Right lobe of liver (tissue), 6 donors: ENCODE results near the gene IRAK1. TPM values are rescaled to one million over a fixed set of nuclear protein-coding genes. Genes with fewer than 3 reads are reported as not detected.

Source experiments
- ATAC-seq, 4 donors: fragments of 200-7000 bp; cut with Tn5 transposase; one replicate each; pipeline ENCODE4 v1.9.1; 2020; ENCODE audit warnings: mild to moderate bottlenecking in 4 of 4, moderate library complexity in 4 of 4
- DNase-seq, 3 donors: peaks; one replicate each; pipeline ENCODE4 v3.0.0-alpha.2; 2020
- H3K27ac ChIP-seq, 3 donors: fragments of 200-600 bp; one replicate each; pipeline ENCODE4 v1.8.0; 2022
- H3K27me3 ChIP-seq, 2 donors: fragments of 200-600 bp; one replicate each; pipeline ENCODE4 v1.8.0; 2022
- H3K36me3 ChIP-seq, 4 donors: fragments of 200-600 bp; sonication (generic) in 1 of 4; one replicate each; pipeline versions ENCODE4 v1.5.1 to v1.8.0; 2017 to 2022; ENCODE audit warnings: control low read depth in 1 of 4
- H3K4me1 ChIP-seq, 4 donors: fragments of 200-600 bp; sonication (generic) in 1 of 4; one replicate each; pipeline versions ENCODE4 v1.5.1 to v1.8.0; 2017 to 2022; ENCODE audit warnings: control low read depth in 1 of 4
- H3K4me3 ChIP-seq, 3 donors: fragments of 200-600 bp; one replicate each; pipeline ENCODE4 v1.8.0; 2022
- H3K9me3 ChIP-seq, 4 donors: fragments of 200-600 bp; sonication (generic) in 1 of 4; one replicate each; pipeline versions ENCODE4 v1.5.1 to v1.8.0; 2017 to 2022; ENCODE audit warnings: control low read depth in 1 of 4
- POLR2A ChIP-seq: fragments of 450-650 bp; IDR thresholded peaks from one replicate; pipeline ENCODE4 v1.6.1; 2017; ENCODE audit warnings: antibody characterized with exemption, mild to moderate bottlenecking
- WGBS: methylation state at CpG from one replicate; pipeline ENCODE4 v1.1.6; 2018; ENCODE audit warnings: low coverage, low lambda C conversion rate; ENCODE audit not compliant: insufficient coverage; ENCODE audit errors: missing lambda C conversion rate; 5-methylcytosine and 5-hydroxymethylcytosine counted together
- intact Hi-C, 2 donors: fragments of 100-400 bp; cut with DNase I; formaldehyde crosslinking; loops; one replicate each; pipeline versions ENCODE4 v1.11.2 to v1.14.1; 2022
- total RNA-seq, 6 experiments: library from RNA; depleted of rRNA in 2 of 6; stranded (reverse); fragments of >200 nt in 2 of 6; fragmentation: NEBNext Ultra II Directional in 3 of 6; extraction: Animal tissue kit (Norgen Biotek cat#: 25700) in 3 of 6; gene quantifications; one replicate each; pipeline versions ENCODE4 v1.1.0 to v1.2.4, GENCODE V29; 2016 to 2023
- TF ChIP-seq, protein P1 (sequence below), 4 donors: fragments of 200-600 bp in 3 of 4; fragments of 450-650 bp in 1 of 4; IDR thresholded peaks; one replicate each; pipeline versions ENCODE4 v1.5.1 to v1.8.0; 2016 to 2022; ENCODE audit warnings: antibody characterized with exemption in 4 of 4, mild to moderate bottlenecking in 2 of 4
- donor health status: DM: no; HTN: yes; CAD: no.
- donor health status: DM: no; HTN: no; CAD: no.
- donor health status: DM: no; HTN: no; CAD: no.
- donor health status: DM: no; HTN: yes; CAD: no.
- donor health status: DM: no; HTN: yes; CAD: no.

IRAK1 gene
- total RNA-seq, 6 experiments from 2014 or later, result 27.4 to 77.7 (median 41.4) TPM

DNA sequence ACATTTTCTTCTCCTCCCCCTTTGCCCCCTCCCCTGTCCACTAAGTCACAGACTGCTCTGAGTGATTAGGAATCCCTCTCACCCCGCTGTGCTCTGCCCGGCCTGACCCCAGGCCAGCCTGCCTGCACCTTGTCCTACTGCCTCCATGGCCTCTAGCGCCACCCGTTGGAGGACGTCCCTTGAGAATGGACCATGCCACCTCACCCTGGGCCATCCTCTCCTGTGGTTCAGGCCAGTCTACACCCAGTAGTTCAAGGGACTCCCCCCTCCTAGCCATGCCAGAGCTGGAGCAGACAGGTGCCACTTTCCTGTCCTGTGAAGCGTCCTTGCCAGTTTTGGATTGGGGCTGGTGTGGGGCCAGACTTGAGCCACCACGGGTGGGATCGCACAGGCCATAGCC lies 9.7 kb upstream of the IRAK1 start:
- intact Hi-C loops, result no loop called here
- Histone ChIP-seq H3K9me3 (no peaks in the 10 kb centered on the region), H3K4me1 (peaks cover 0 to 4% (median 0%) of the 10 kb centered on the region in 4 donors), H3K27me3 (no peaks in the 10 kb centered on the region), H3K27ac (no peak overlapping the region), H3K36me3 (peaks cover 0 to 7% (median 1%) of the 10 kb centered on the region in 4 donors), H3K4me3 (no peak overlapping the region)
- TF ChIP-seq, protein P1, sequence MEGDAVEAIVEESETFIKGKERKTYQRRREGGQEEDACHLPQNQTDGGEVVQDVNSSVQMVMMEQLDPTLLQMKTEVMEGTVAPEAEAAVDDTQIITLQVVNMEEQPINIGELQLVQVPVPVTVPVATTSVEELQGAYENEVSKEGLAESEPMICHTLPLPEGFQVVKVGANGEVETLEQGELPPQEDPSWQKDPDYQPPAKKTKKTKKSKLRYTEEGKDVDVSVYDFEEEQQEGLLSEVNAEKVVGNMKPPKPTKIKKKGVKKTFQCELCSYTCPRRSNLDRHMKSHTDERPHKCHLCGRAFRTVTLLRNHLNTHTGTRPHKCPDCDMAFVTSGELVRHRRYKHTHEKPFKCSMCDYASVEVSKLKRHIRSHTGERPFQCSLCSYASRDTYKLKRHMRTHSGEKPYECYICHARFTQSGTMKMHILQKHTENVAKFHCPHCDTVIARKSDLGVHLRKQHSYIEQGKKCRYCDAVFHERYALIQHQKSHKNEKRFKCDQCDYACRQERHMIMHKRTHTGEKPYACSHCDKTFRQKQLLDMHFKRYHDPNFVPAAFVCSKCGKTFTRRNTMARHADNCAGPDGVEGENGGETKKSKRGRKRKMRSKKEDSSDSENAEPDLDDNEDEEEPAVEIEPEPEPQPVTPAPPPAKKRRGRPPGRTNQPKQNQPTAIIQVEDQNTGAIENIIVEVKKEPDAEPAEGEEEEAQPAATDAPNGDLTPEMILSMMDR (IDR thresholded peaks at IDR 0.05), result no peak
- TF ChIP-seq POLR2A, result no peak
- 70% methylated on average over 5 of the region's 8 CpGs for WGBS
- ATAC-seq, result peak in 1 of 4 donors; percentile 12
- no peak for DNase-seq

DNA sequence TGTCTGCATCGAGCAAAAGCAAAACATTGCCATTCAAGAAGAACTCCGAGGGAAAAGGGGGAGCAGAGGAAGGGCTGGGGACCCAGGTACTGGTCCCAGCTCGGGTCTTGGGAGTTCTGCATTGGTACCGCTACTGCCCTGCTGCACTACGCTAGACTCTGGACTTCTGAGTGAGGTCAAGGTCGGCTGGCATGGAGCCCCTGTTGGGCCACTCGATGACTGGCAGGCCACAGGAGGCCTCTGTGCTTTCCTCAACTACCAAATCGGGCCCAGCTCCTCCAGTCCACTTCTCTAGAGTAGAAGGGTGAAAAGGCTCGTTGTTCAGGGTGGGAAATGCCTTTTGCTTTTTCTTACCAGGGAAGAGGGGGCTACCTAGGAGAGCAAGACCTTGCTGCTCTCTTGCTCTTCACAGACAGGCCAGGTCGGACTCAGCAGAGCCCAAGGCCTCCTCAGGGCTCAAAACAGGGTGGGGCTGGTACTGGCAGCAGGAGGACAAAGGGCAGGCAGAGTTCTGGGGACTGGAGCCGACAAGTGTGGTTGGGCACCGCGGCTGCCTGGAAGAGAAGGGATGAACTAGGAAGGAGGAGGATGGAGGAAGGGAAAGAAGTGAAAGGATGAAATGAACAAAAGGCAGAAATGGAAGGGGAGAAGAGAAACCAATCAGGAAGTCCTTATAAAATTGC lies 8.9 kb upstream of the IRAK1 start:
- Histone ChIP-seq H3K4me1 (peaks cover 0 to 4% (median 0%) of the 10 kb centered on the region in 4 donors), H3K27ac (no peak overlapping the region), H3K36me3 (peaks cover 0 to 7% (median under 1%) of the 10 kb centered on the region in 4 donors), H3K27me3 (no peaks in the 10 kb centered on the region), H3K4me3 (no peak overlapping the region), H3K9me3 (no peaks in the 10 kb centered on the region)
- intact Hi-C loops, result no loop called here
- WGBS, result 46% methylated on average over 10 of the region's 13 CpGs
- ATAC-seq (peak; percentile 27 to 55 (median 42)), DNase-seq (no peak)
- TF ChIP-seq POLR2A, result no peak
- TF ChIP-seq, protein P1 (IDR thresholded peaks at IDR 0.05), result no peak

DNA sequence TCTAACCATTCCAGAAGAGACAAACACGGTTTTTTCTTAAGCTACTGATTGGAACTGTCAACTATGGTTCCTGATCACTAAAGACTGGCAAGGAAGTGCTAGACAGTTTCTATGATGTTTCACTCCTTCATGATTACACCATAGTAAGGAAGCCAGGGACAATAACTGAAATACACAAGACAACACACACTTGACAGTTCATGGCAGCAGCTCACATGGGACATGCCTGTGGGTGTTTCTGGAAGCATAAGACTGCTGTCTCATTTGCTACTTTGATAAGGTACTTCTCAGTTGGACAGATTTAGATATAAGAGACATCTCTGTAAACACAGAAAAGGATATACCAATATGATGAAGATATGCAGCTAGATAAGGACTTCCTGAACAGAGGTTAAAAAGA lies 8.3 kb upstream of the IRAK1 start:
- no peak for DNase-seq
- Histone ChIP-seq H3K9me3 (no peaks in the 10 kb centered on the region), H3K27ac (no peak overlapping the region), H3K27me3 (no peaks in the 10 kb centered on the region), H3K36me3 (peaks cover 0 to 7% (median 0%) of the 10 kb centered on the region in 4 donors), H3K4me1 (peaks cover 0 to 4% (median 1%) of the 10 kb centered on the region in 4 donors), H3K4me3 (no peak overlapping the region)
- 11% methylated on average over 1 of the region's 1 CpG for WGBS
- intact Hi-C loops, result no loop called here
- no peak for ATAC-seq
- TF ChIP-seq, protein P1 (IDR thresholded peaks at IDR 0.05), result no peak
- no peak for TF ChIP-seq POLR2A

DNA sequence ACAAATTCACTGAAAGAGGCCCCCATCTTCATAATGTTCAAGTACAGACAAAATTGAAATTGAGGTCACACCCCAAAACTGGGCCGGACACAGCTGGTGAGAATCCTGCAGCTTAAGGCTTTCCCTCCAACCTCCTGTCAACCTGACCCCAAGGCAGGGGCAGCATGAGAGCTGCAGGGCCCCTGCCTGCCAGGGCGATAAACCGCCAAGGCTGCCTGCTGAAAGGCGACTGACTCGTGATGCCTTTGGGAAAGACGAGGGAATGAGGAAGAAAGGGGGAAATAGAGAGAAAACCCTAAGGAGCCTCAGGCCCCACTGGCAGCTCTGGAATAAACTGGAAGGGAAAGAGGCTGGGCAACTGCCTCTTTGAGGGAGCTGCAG lies 7.3 kb upstream of the IRAK1 start:
- Histone ChIP-seq H3K4me3 (no peak overlapping the region), H3K9me3 (no peaks in the 10 kb centered on the region), H3K36me3 (peaks cover 0 to 7% (median 0%) of the 10 kb centered on the region in 4 donors), H3K4me1 (peaks cover 0 to 4% (median 1%) of the 10 kb centered on the region in 4 donors), H3K27ac (no peak overlapping the region), H3K27me3 (no peaks in the 10 kb centered on the region)
- DNase-seq (no peak), ATAC-seq (no peak)
- intact Hi-C loops, result no loop called here
- TF ChIP-seq POLR2A, result no peak
- TF ChIP-seq, protein P1 (IDR thresholded peaks at IDR 0.05), result no peak
- WGBS, result 76% methylated on average over 6 of the region's 6 CpGs
